ENCODE measurements around the gene ARHGAP31. TPM values are rescaled to one million over a fixed set of nuclear protein-coding genes. Genes with fewer than 3 reads are reported as not detected.

The ARHGAP31 gene
- total RNA-seq, 1 experiment from 2014 or later, result 0.48 TPM

DNA sequence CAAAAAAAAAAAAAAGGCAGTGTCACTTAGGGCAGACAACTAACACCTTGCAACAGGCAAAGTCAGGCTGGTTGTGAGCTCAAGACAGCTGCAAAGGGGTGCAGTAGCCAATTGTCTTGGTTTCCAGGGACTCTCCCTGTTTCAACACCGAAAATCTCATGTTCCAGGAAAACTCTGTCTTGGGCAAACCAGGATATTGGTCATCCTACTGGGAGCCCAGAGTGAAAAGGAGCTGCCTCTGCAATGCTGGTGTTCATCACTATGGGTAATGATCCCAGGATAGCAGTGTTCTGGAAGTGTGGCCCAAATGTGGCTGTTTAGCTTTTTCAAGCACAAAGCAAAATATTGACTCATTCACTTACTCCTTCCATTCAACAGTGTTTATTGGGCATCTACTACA, 82.6 kb downstream of the ARHGAP31 start:
- no peaks in the 10 kb centered on the region for H3K27me3 ChIP-seq (ENCODE audit: insufficient read depth, low read depth)
- TF ChIP-seq EZH2 (IDR thresholded peaks at IDR 0.05; ENCODE audit: low read depth), result no peak
- TF ChIP-seq, protein P1, sequence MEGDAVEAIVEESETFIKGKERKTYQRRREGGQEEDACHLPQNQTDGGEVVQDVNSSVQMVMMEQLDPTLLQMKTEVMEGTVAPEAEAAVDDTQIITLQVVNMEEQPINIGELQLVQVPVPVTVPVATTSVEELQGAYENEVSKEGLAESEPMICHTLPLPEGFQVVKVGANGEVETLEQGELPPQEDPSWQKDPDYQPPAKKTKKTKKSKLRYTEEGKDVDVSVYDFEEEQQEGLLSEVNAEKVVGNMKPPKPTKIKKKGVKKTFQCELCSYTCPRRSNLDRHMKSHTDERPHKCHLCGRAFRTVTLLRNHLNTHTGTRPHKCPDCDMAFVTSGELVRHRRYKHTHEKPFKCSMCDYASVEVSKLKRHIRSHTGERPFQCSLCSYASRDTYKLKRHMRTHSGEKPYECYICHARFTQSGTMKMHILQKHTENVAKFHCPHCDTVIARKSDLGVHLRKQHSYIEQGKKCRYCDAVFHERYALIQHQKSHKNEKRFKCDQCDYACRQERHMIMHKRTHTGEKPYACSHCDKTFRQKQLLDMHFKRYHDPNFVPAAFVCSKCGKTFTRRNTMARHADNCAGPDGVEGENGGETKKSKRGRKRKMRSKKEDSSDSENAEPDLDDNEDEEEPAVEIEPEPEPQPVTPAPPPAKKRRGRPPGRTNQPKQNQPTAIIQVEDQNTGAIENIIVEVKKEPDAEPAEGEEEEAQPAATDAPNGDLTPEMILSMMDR (conservative IDR thresholded peaks at IDR 0.05), result no peak
- no peak overlapping the region for H3K4me2 ChIP-seq
- ChIA-PET POLR2A (ENCODE audit: unreplicated experiment) (no interaction called here), CTCF (interaction anchor here (0.6 kb wide), 1 partner anchor 14 kb away, joined by 5 read pairs; no protein-coding TSS in a partner anchor)
- intact Hi-C loops (cut with micrococcal nuclease; ENCODE audit: unreplicated experiment), result no loop called here
- no peaks in the 10 kb centered on the region for H3K36me3 ChIP-seq (ENCODE audit: low read depth)
- DNase-seq, result no peak
- no peaks in the 10 kb centered on the region for H3K9me2 ChIP-seq (ENCODE audit: insufficient read depth)
- no peaks in the 10 kb centered on the region for H3K4me1 ChIP-seq (replicated peaks; ENCODE audit: insufficient read depth)
- H2AFZ ChIP-seq, result no peak overlapping the region
- no peak overlapping the region for H3K4me3 ChIP-seq
- no peaks in the 10 kb centered on the region for H3F3A ChIP-seq (ENCODE audit: insufficient read depth, low read depth)
- H3K27ac ChIP-seq, result no peak overlapping the region
- no peaks in the 10 kb centered on the region for H3K79me2 ChIP-seq (ENCODE audit: low read depth)
- H3K9me3 ChIP-seq (ENCODE audit: insufficient read depth, low read depth), result no peaks in the 10 kb centered on the region
- no peaks in the 10 kb centered on the region for H4K20me1 ChIP-seq (ENCODE audit: insufficient read depth)
- BruUV-seq (replicated peaks), result no TSS peak

DNA sequence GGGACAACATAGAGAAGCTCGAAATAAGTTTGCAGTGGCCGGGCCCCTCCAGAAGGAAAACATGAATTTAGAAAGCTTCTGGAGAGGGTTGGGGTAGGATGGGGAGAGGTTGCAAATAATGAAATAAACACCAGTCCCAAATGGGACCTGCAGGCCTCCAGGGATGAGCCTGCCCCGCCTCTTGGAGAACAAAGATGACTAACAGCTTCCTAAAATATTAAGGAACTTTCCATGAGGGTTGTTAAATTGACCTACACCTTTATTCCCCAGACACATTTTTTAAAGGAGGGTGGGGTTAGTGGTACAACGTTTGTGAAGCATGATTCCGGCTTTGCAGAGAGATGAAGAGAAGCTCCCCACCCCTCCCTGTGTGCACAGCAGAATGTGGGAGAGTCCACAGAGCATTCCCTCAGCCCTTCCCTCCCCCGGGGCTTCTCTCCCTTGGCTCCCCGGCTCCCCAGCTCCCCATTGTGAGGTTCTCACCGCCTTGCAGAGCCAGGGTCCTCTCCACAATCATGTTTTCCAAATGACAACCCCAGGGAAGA, 84.1 kb downstream of the ARHGAP31 start:
- no peak overlapping the region for H3K4me2 ChIP-seq

DNA sequence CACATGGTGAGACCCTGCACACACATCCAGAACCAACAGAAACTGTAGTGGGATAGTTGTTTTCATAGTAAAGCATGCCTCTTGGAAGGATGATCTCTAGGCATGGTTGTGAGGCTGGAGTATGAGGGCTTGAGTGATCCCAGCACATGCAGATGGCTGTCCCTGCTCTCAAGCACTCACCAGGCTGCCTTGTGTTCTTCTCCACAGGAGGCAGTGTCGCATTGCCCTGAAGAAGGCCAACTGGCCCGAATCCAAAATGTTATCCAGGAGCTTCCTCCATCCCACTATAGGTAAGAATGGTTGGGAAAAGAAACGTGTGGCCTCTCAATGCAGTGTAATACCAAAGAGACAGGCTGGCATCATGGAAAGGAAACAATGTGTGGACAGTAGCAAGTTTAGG, 86.5 kb downstream of the ARHGAP31 start:
- no peaks in the 10 kb centered on the region for H3K4me1 ChIP-seq (replicated peaks; ENCODE audit: insufficient read depth)
- CTCF ChIA-PET, result no interaction called here
- H3K4me2 ChIP-seq, result no peak overlapping the region
- H3K27me3 ChIP-seq (ENCODE audit: insufficient read depth, low read depth), result no peaks in the 10 kb centered on the region
- no peak for DNase-seq
- no peak overlapping the region for H3K4me3 ChIP-seq
- POLR2A ChIA-PET (ENCODE audit: unreplicated experiment), result no interaction called here
- H4K20me1 ChIP-seq (ENCODE audit: insufficient read depth), result no peaks in the 10 kb centered on the region
- no peaks in the 10 kb centered on the region for H3K9me3 ChIP-seq (ENCODE audit: insufficient read depth, low read depth)
- TF ChIP-seq, protein P1 (conservative IDR thresholded peaks at IDR 0.05), result no peak
- no peak for TF ChIP-seq EZH2 (IDR thresholded peaks at IDR 0.05; ENCODE audit: low read depth)
- no peak overlapping the region for H3K27ac ChIP-seq
- no peaks in the 10 kb centered on the region for H3K79me2 ChIP-seq (ENCODE audit: low read depth)
- H3K9me2 ChIP-seq (ENCODE audit: insufficient read depth), result no peaks in the 10 kb centered on the region
- no TSS peak for BruUV-seq (replicated peaks)
- no peaks in the 10 kb centered on the region for H3K36me3 ChIP-seq (ENCODE audit: low read depth)
- intact Hi-C loops (cut with micrococcal nuclease; ENCODE audit: unreplicated experiment), result loop anchor here (2.0 to 10.0 kb wide), 3 partner anchors 136 to 508 kb away; partner anchors contain the start of genes B4GALT4 and TEX55
- no peaks in the 10 kb centered on the region for H3F3A ChIP-seq (ENCODE audit: insufficient read depth, low read depth)
- no peak overlapping the region for H2AFZ ChIP-seq

More for the DNA sequence above, 84.1 kb downstream of the ARHGAP31 start:
- no peaks in the 10 kb centered on the region for H3K9me2 ChIP-seq (ENCODE audit: insufficient read depth)
- H3K79me2 ChIP-seq (ENCODE audit: low read depth), result no peaks in the 10 kb centered on the region
- no peaks in the 10 kb centered on the region for H3K36me3 ChIP-seq (ENCODE audit: low read depth)
- H3K9me3 ChIP-seq (ENCODE audit: insufficient read depth, low read depth), result no peaks in the 10 kb centered on the region
- H2AFZ ChIP-seq, result no peak overlapping the region
- intact Hi-C loops (cut with micrococcal nuclease; ENCODE audit: unreplicated experiment), result no loop called here
- no peak overlapping the region for H3K4me3 ChIP-seq
- TF ChIP-seq, protein P1 (conservative IDR thresholded peaks at IDR 0.05), result no peak
- TF ChIP-seq EZH2 (IDR thresholded peaks at IDR 0.05; ENCODE audit: low read depth), result no peak
- H3F3A ChIP-seq (ENCODE audit: insufficient read depth, low read depth), result no peaks in the 10 kb centered on the region
- POLR2A ChIA-PET (ENCODE audit: unreplicated experiment), result no interaction called here
- DNase-seq, result no peak
- no TSS peak for BruUV-seq (replicated peaks)
- no peaks in the 10 kb centered on the region for H4K20me1 ChIP-seq (ENCODE audit: insufficient read depth)
- H3K27ac ChIP-seq, result no peak overlapping the region
- no peaks in the 10 kb centered on the region for H3K27me3 ChIP-seq (ENCODE audit: insufficient read depth, low read depth)
- no peaks in the 10 kb centered on the region for H3K4me1 ChIP-seq (replicated peaks; ENCODE audit: insufficient read depth)
- CTCF ChIA-PET, result interaction anchor here (0.6 kb wide), 1 partner anchor 317 kb away, joined by 5 read pairs; no protein-coding TSS in a partner anchor
